Measurements from ENCODE around the gene CACNA2D2.

DNA sequence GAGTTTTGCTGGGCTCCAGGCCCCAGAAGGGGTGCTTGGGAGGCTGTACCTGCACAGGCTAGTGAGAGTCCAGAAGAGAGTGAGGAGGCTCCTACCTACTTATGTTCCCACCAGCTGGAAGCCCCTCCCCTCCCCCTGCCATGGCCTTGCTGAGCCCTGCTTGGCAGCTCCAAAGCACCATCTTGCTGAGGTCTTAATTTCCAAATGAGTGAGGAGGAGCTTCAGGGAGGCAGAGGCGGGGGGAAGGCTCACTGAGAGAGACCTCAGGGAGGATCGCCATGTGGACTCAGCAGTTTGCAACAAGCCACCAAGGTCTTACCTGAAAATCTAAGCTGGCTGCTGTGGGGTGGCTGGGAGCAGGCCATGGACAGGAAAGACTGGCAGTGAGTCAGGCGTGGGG, 8.7 kb upstream of the CACNA2D2 start:
- TF ChIP-seq, protein P1, sequence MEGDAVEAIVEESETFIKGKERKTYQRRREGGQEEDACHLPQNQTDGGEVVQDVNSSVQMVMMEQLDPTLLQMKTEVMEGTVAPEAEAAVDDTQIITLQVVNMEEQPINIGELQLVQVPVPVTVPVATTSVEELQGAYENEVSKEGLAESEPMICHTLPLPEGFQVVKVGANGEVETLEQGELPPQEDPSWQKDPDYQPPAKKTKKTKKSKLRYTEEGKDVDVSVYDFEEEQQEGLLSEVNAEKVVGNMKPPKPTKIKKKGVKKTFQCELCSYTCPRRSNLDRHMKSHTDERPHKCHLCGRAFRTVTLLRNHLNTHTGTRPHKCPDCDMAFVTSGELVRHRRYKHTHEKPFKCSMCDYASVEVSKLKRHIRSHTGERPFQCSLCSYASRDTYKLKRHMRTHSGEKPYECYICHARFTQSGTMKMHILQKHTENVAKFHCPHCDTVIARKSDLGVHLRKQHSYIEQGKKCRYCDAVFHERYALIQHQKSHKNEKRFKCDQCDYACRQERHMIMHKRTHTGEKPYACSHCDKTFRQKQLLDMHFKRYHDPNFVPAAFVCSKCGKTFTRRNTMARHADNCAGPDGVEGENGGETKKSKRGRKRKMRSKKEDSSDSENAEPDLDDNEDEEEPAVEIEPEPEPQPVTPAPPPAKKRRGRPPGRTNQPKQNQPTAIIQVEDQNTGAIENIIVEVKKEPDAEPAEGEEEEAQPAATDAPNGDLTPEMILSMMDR (IDR thresholded peaks at IDR 0.05), result no peak
- no peak for TF ChIP-seq POLR2A (IDR thresholded peaks at IDR 0.05)
